T-helper 17 cell (primary cell): ENCODE data around the gene HOXD11. TPM values are rescaled to one million over a fixed set of nuclear protein-coding genes. Genes with fewer than 3 reads are reported as not detected.

ENCODE experiments used
- ATAC-seq: fragments of 150-1000 bp; cut with Tn5 transposase; 2 replicates; pipeline ENCODE4 v1.10.0; 2021; ENCODE audit warnings: mild to moderate bottlenecking, moderate library complexity
- DNase-seq, 3 donors: peaks; one replicate each; pipeline versions ENCODE4 v3.0.0 to v3.0.0-alpha.2; 2020 to 2021
- H3K9me3 ChIP-seq: one replicate; pipeline ENCODE4 v1.7.0; 2013; ENCODE audit warnings: low read length, mild to moderate bottlenecking; ENCODE audit not compliant: control insufficient read depth, poor library complexity, severe bottlenecking
- H3K27ac Mint-ChIP-seq: one replicate; pipeline ENCODE4 v1.8.0; 2022; ENCODE audit warnings: mild to moderate bottlenecking, moderate library complexity, mixed read lengths
- H3K27me3 Mint-ChIP-seq: one replicate; pipeline ENCODE4 v1.8.0; 2022; ENCODE audit warnings: mixed read lengths
- H3K36me3 Mint-ChIP-seq: one replicate; pipeline ENCODE4 v1.8.0; 2022; ENCODE audit warnings: low read depth, mixed read lengths
- H3K4me1 Mint-ChIP-seq: one replicate; pipeline ENCODE4 v1.8.0; 2022; ENCODE audit warnings: mild to moderate bottlenecking, mixed read lengths
- H3K4me3 Mint-ChIP-seq: one replicate; pipeline ENCODE4 v1.8.0; 2022; ENCODE audit warnings: mild to moderate bottlenecking, moderate library complexity, mixed read lengths
- total RNA-seq, 4 donors: library from RNA in 2 of 4; stranded (reverse) in 2 of 4; gene quantifications; one replicate each; pipeline ENCODE4 v1.2.3 and lab custom pipeline; 2022 to 2026

HOXD11 gene
- total RNA-seq, 2 donors from 2014 or later, result not detected

- Mint-ChIP-seq H3K4me3 (peak overlapping the region; percentile 34), H3K4me1 (peaks cover 5% of the 10 kb centered on the region), H3K27ac (peak overlapping the region; percentile 82), H3K27me3 (peaks cover 76% of the 10 kb centered on the region), H3K36me3 (peaks cover 7% of the 10 kb centered on the region)
- ATAC-seq (no peak), DNase-seq (no peak)
- H3K9me3 ChIP-seq, result no peaks in the 10 kb centered on the region
These were observed 13.5 kb downstream of the HOXD11 start for GRCh38 chr2:176120364-176121189.

GRCh38 chr2:176121190-176122051 lies 14.3 kb downstream of the HOXD11 start:
- no peak for ATAC-seq
- no peak for DNase-seq
- H3K4me3 Mint-ChIP-seq, result no peak overlapping the region
- no peaks in the 10 kb centered on the region for H3K9me3 ChIP-seq
- H3K27ac Mint-ChIP-seq, result peak overlapping the region; percentile 82
- H3K36me3 Mint-ChIP-seq, result peaks cover 7% of the 10 kb centered on the region
- peaks cover 6% of the 10 kb centered on the region for H3K4me1 Mint-ChIP-seq
- peaks cover 81% of the 10 kb centered on the region for H3K27me3 Mint-ChIP-seq

- H3K27me3 Mint-ChIP-seq, result peaks cover 81% of the 10 kb centered on the region
- peaks cover 6% of the 10 kb centered on the region for H3K4me1 Mint-ChIP-seq
- H3K36me3 Mint-ChIP-seq, result peaks cover 7% of the 10 kb centered on the region
- ATAC-seq (no peak), DNase-seq (no peak)
- H3K4me3 Mint-ChIP-seq, result peak overlapping the region; percentile 55
- no peak overlapping the region for H3K27ac Mint-ChIP-seq
- H3K9me3 ChIP-seq, result no peaks in the 10 kb centered on the region
These were observed 15.1 kb downstream of the HOXD11 start for GRCh38 chr2:176122052-176122682.

- no peak for ATAC-seq
- H3K27ac Mint-ChIP-seq, result peak within 1 kb of the TSS; percentile 82
- H3K4me1 Mint-ChIP-seq, result peaks cover 6% of the 10 kb centered on the region
- DNase-seq, result no peak
- H3K27me3 Mint-ChIP-seq, result peaks cover 81% of the 10 kb centered on the region
- H3K36me3 Mint-ChIP-seq, result peaks cover 7% of the 10 kb centered on the region
- H3K9me3 ChIP-seq, result no peaks in the 10 kb centered on the region
- peak within 1 kb of the TSS; percentile 55 for H3K4me3 Mint-ChIP-seq
These were observed 15.8 kb downstream of the HOXD11 start, which contains the start of gene HOXD9 for GRCh38 chr2:176122683-176123410. Gene HOXD9 (plus strand): TSS chr2:176122719. CDS start chr2:176122769, 50 bp downstream.

GRCh38 chr2:176123411-176124109 lies 16.5 kb downstream of the HOXD11 start:
- peak overlapping the region; percentile 72 for H3K27ac Mint-ChIP-seq

GRCh38 chr2:176124110-176124946 lies 17.2 kb downstream of the HOXD11 start:
- peaks cover 7% of the 10 kb centered on the region for H3K4me1 Mint-ChIP-seq
- peak overlapping the region; percentile 65 for H3K4me3 Mint-ChIP-seq
- H3K27ac Mint-ChIP-seq, result peak overlapping the region; percentile 72
- peaks cover 9% of the 10 kb centered on the region for H3K36me3 Mint-ChIP-seq
- H3K27me3 Mint-ChIP-seq, result peaks cover 81% of the 10 kb centered on the region
- no peaks in the 10 kb centered on the region for H3K9me3 ChIP-seq
- ATAC-seq (no peak), DNase-seq (no peak)

More at GRCh38 chr2:176123411-176124109, 16.5 kb downstream of the HOXD11 start:
- no peaks in the 10 kb centered on the region for H3K9me3 ChIP-seq
- DNase-seq (no peak), ATAC-seq (no peak)
- Mint-ChIP-seq H3K36me3 (peaks cover 7% of the 10 kb centered on the region), H3K4me3 (peak overlapping the region; percentile 65), H3K4me1 (peaks cover 6% of the 10 kb centered on the region), H3K27me3 (peaks cover 80% of the 10 kb centered on the region)

- no peaks in the 10 kb centered on the region for H3K9me3 ChIP-seq
- H3K27me3 Mint-ChIP-seq, result peaks cover 73% of the 10 kb centered on the region
- H3K36me3 Mint-ChIP-seq, result peaks cover 7% of the 10 kb centered on the region
- ATAC-seq, result no peak
- peak overlapping the region; percentile 72 for H3K27ac Mint-ChIP-seq
- H3K4me3 Mint-ChIP-seq, result no peak overlapping the region
- no peak for DNase-seq
- peaks cover 7% of the 10 kb centered on the region for H3K4me1 Mint-ChIP-seq
These were observed 18.1 kb downstream of the HOXD11 start for GRCh38 chr2:176124947-176125771.

- Mint-ChIP-seq H3K36me3 (peaks cover 7% of the 10 kb centered on the region), H3K27me3 (peaks cover 69% of the 10 kb centered on the region), H3K4me1 (peaks cover 7% of the 10 kb centered on the region), H3K4me3 (no peak overlapping the region), H3K27ac (no peak overlapping the region)
- ATAC-seq, result no peak
- no peaks in the 10 kb centered on the region for H3K9me3 ChIP-seq
- DNase-seq, result no peak
These were observed 18.6 kb downstream of the HOXD11 start for GRCh38 chr2:176125772-176126054.

- Mint-ChIP-seq H3K4me3 (no peak overlapping the region), H3K36me3 (peaks cover 7% of the 10 kb centered on the region), H3K4me1 (peaks cover 12% of the 10 kb centered on the region), H3K27me3 (peaks cover 69% of the 10 kb centered on the region), H3K27ac (peak overlapping the region; percentile 77)
- no peaks in the 10 kb centered on the region for H3K9me3 ChIP-seq
- ATAC-seq (peak; percentile 40), DNase-seq (peak; percentile 47 to 61 (median 50))
These were observed 20.1 kb downstream of the HOXD11 start for GRCh38 chr2:176126929-176127773.

GRCh38 chr2:176127774-176128072 lies 20.6 kb downstream of the HOXD11 start:
- no peak for DNase-seq
- no peaks in the 10 kb centered on the region for H3K9me3 ChIP-seq
- H3K27ac Mint-ChIP-seq, result peak overlapping the region; percentile 77
- no peak for ATAC-seq
- peaks cover 16% of the 10 kb centered on the region for H3K4me1 Mint-ChIP-seq
- H3K4me3 Mint-ChIP-seq, result peak overlapping the region; percentile 65
- peaks cover 7% of the 10 kb centered on the region for H3K36me3 Mint-ChIP-seq
- H3K27me3 Mint-ChIP-seq, result peaks cover 74% of the 10 kb centered on the region
